Stimulated activated naive CD8-positive, alpha-beta T cell treated with anti-CD3 and anti-CD28 coated beads, Interleukin-15, Interleukin-2, amounts not matched to agents 100 ng/mL and 50 ng/mL, for 24 hours (primary cell): ENCODE results near the gene ABHD15.

Experiments
- H3K27ac Mint-ChIP-seq: one replicate; pipeline ENCODE4 v1.8.0; 2021; ENCODE audit warnings: mild to moderate bottlenecking, mixed read lengths
- H3K27me3 Mint-ChIP-seq: one replicate; pipeline ENCODE4 v1.8.0; 2021; ENCODE audit warnings: mixed read lengths
- H3K36me3 Mint-ChIP-seq: one replicate; pipeline ENCODE4 v1.8.0; 2021; ENCODE audit warnings: low read depth, mixed read lengths
- H3K4me1 Mint-ChIP-seq: one replicate; pipeline ENCODE4 v1.8.0; 2021; ENCODE audit warnings: low read depth, mixed read lengths
- H3K4me3 Mint-ChIP-seq: one replicate; pipeline ENCODE4 v1.8.0; 2021; ENCODE audit warnings: mild to moderate bottlenecking, mixed read lengths
- H3K9me3 Mint-ChIP-seq: one replicate; pipeline ENCODE4 v1.8.0; 2021; ENCODE audit warnings: mixed read lengths

The ABHD15 gene

DNA sequence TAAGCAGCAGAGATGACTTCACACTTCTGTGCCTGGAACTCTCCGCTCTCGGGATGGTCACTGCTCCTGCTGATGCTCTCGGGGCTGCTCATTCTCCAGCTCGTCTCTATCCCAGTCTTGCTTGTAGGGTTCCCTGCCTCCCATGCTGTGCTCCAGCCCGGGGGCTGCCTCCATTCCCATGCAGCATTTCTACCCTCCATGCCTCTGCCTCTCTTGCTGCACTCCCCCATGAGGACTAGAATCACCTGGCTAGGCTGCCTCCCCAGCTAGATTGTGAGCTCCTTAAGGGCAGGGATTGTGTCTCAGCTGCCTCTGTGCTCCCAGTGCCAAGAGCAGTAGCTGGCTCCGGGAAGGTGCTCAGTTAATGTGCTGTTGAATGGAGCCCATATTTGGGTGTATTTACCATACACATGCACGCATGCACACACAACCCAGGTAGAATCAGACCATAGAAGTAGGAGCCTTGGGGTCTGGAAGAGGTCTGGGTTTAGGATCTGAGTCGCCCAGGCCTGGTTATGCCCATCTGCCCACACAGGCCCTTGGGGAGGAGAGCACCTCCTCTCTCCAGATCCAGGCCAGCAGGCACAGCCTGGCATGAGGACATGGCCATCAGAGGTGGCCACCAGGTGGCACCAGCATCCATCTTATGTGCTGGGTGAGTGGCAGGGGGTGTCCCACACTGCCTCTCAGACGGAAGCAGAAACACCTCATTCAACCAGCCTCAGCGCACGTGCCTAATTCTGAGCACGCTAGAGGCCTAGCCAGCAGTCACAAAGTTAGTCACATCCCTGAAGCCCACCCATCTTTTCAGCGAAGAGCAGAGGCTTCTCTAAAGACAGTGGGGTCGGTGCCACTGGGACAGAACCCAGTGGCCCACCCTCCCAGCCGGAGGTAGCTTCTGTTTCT lies 13.3 kb upstream of the ABHD15 start:
- Mint-ChIP-seq H3K27ac (peak overlapping the region; percentile 81), H3K4me1 (peaks cover 23% of the 10 kb centered on the region), H3K4me3 (no peak overlapping the region), H3K9me3 (no peaks in the 10 kb centered on the region), H3K27me3 (no peaks in the 10 kb centered on the region), H3K36me3 (peaks cover 45% of the 10 kb centered on the region)

DNA sequence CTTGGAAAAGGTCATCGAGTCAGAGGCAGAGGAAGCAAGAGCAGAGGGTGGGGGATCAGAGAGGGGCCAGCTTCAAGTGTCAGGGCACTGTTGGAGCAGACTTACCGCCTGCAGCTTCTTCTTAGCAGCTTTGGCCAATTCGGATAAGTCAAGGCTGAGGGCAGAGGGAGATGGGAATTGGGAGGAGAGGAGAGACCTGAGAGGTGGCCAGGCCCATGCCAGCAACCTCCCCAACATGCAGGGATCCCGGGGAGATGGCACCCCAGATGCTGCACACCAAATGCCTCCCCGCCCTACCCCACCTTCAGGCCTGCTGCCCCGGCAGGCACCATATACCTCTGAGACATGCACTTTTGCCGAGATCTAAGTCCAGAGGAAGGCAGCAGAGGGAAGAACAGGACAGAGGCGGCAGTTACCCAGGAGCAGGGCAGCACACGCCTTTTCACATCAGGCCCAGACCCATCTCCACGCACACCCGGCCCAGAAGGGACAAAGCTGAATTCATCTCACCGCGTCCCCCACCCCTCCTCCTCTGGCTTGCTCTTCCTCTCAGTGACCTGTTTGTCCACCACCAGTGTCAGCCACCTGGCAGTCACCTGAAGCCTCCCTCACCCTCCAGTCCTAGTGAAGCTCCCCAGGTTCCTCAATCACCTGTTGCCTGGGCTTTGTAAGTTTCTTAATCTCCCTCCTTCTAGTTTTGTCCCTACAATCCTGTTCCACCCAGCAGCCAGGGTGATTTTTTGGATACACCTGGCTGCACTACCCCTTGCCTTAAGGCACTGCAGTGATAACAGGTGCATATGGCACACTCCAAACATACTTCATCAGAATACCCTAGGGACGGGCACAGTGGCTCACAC lies 12.0 kb upstream of the ABHD15 start:
- peaks cover 16% of the 10 kb centered on the region for H3K4me1 Mint-ChIP-seq
- no peaks in the 10 kb centered on the region for H3K9me3 Mint-ChIP-seq
- H3K4me3 Mint-ChIP-seq, result no peak overlapping the region
- peaks cover 50% of the 10 kb centered on the region for H3K36me3 Mint-ChIP-seq
- peak overlapping the region; percentile 46 for H3K27ac Mint-ChIP-seq
- H3K27me3 Mint-ChIP-seq, result no peaks in the 10 kb centered on the region

DNA sequence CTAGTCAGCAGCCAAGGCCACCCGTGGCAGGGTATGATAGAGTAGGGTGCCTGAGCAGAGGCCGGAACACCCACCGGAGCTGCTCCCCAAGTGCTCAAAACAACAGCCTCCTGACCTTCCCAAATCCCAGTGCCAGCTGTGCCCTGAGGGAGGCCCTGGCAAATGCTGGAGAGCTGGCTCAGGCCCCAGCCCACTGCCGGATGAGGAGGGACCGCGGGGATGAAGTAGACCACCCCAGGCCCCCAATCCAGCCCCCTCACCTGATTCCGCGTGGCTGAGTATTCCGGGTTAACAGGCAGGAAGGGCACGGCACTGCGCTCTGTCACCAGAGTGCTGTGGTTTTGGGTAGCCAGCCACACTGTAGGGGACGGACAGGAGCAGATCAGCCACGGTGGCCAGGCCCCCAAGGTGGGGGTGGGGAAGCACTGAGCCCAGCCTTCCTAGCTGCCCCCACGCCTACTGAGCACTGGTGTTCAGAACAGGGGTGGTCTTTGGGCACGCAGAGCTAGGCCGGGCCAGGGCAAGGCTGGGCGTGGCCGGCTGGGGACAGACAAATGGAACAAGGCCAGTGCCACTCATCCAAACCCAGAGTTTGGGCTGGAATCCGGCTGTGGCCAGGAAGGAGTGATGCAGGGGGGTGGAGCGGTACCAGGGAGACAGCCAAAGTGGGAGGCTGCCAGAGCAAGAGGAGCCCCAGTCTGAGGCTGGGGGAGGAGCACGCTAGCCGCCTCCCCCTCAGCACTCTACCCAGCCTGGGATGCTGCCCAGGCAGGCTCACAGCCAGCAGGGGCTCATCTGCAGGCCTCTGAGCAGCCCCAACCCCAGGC lies 10.8 kb upstream of the ABHD15 start:
- Mint-ChIP-seq H3K27ac (peak overlapping the region; percentile 52), H3K36me3 (peaks cover 48% of the 10 kb centered on the region)

DNA sequence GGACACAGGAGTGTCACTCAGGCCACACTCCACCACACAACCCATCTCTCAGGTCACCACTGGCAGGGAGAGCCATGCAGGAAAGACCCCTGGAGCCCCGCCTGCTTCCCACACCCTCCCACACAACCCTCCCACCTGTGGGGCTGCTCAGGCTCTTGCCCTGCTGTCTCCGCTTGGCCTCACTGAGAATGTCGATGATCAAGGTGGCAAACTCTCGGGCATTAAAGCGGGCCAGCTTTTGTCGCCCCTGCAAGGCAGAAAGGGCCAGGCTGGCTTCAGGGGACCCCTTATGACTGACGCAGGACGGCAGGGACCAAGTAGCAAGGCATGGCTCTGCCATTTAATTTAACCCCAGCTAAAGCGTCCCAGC lies 10.1 kb upstream of the ABHD15 start:
- peaks cover 42% of the 10 kb centered on the region for H3K36me3 Mint-ChIP-seq
- H3K27ac Mint-ChIP-seq, result no peak overlapping the region
- no peaks in the 10 kb centered on the region for H3K9me3 Mint-ChIP-seq

More for the DNA sequence above, 10.8 kb upstream of the ABHD15 start:
- no peaks in the 10 kb centered on the region for H3K9me3 Mint-ChIP-seq
- no peaks in the 10 kb centered on the region for H3K27me3 Mint-ChIP-seq
- no peak overlapping the region for H3K4me3 Mint-ChIP-seq
- H3K4me1 Mint-ChIP-seq, result peaks cover 25% of the 10 kb centered on the region

DNA sequence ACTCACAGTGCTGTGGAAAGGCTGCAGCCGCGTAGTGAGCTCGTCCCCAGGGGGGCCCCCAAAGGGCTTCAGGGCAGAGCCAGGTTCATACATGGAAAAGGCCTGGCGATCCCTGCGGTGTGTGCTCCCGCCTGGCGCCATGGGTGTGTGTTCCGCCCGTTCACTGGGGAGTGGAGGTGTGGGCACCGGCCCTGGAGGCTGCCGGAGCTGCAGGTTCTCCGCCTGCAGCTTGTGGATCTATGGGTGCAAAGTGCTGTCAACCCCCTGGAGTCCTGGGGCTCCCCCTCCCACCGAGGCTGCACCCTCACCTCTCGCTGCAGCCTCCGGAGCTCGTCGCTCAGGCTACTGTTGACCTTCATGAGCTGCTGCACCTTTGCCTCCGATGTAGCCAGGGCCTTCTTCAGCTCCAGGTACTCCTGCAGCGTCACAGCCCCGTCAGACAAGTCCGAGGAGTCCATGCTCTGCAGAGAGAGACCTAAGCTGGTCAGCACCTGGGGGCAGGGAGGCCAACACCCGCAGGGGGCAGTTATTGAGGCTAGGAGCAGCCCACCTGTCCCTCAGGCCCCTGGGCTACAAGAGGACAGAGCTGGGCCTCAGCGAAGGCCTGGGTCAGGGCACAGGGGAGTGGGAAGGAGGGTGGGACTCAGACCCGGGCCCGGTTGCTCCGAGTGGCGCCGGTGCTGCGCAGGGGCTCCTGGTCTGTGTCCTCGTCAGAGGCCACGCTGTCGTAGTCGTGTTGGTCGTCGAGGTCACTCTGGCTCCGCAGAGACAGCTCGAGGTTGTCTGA lies 9.6 kb upstream of the ABHD15 start:
- H3K36me3 Mint-ChIP-seq, result peaks cover 41% of the 10 kb centered on the region
- H3K4me1 Mint-ChIP-seq, result peaks cover 21% of the 10 kb centered on the region
- no peaks in the 10 kb centered on the region for H3K27me3 Mint-ChIP-seq
- no peak overlapping the region for H3K4me3 Mint-ChIP-seq
- no peaks in the 10 kb centered on the region for H3K9me3 Mint-ChIP-seq
- no peak overlapping the region for H3K27ac Mint-ChIP-seq

More for the DNA sequence above, 10.1 kb upstream of the ABHD15 start:
- Mint-ChIP-seq H3K4me3 (no peak overlapping the region), H3K4me1 (peaks cover 21% of the 10 kb centered on the region), H3K27me3 (no peaks in the 10 kb centered on the region)

DNA sequence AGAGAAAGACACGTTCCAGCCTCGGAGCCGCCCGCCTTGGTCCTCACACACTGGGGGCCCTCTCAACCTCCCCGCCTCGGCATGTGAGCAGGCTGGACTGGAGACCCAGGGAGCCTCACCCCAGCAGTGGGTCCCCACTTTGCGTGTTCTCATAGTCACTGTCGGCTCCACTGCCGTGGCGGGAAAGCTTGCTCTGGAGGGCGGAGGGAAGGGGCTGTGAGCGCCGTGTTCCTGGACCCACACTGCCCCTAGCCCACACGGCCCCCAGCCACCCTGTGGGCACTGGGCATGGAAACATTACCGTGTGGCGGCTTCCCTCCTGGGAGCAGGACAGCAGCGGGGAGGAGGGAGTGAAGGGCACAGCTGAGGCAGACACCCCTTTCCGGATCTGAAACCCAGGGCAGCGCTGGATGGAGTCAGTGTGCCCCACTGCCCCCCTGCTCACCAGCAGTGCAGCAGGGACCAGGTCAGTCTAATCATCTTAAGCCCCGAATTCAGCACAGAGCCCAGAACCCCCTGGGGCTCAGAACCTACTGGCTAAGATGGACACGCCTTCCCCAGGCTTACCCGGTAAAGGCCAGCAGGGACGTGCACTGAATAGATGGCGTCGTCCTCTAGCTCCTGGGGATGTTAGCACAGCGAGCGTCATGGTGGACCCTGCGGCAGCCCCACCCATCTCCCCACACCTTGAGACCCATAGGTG lies 8.8 kb upstream of the ABHD15 start:
- H3K9me3 Mint-ChIP-seq, result no peaks in the 10 kb centered on the region
- H3K27ac Mint-ChIP-seq, result no peak overlapping the region
- H3K4me3 Mint-ChIP-seq, result no peak overlapping the region
- no peaks in the 10 kb centered on the region for H3K27me3 Mint-ChIP-seq
- peaks cover 20% of the 10 kb centered on the region for H3K4me1 Mint-ChIP-seq
- H3K36me3 Mint-ChIP-seq, result peaks cover 35% of the 10 kb centered on the region

DNA sequence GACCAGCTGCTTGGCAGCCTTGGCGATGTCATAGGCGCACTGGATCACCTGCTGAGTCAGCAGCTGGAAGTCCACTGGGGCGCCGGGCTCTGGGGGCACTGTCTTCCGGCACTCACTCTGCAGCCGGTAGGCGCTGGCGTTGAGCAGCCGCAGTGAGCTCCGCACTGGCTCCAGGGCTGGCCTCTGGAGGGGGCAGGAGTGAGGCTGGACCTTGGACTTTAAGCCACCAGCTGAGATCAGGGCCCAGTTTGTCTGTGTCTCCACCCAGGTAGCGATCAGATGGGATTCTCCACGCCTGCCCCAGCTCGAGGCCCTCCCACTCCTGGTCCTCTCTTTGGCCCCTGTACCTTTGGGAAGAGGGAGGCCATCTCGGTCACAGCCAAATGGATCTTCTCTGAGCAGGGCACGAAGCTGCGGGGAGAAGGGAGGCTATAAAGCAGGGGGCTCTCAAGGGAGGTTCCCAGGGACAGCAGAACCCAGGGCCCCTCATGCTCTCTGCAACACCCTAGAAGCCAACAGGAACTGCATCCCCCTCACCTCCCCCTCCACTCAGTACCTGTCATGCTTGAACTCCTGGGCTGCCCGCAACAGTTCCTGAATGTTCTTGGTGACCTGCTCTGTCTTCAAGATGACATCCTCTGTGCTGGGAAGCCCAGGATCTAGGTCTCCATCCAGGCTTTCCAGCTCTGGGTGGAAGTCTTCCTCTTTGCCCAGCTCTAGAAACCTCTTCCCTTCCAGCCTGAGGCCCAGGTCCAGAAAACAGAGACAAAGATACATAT lies 8.1 kb upstream of the ABHD15 start:
- Mint-ChIP-seq H3K27me3 (no peaks in the 10 kb centered on the region), H3K36me3 (peaks cover 28% of the 10 kb centered on the region), H3K4me3 (no peak overlapping the region), H3K4me1 (peaks cover 14% of the 10 kb centered on the region), H3K27ac (no peak overlapping the region), H3K9me3 (no peaks in the 10 kb centered on the region)

DNA sequence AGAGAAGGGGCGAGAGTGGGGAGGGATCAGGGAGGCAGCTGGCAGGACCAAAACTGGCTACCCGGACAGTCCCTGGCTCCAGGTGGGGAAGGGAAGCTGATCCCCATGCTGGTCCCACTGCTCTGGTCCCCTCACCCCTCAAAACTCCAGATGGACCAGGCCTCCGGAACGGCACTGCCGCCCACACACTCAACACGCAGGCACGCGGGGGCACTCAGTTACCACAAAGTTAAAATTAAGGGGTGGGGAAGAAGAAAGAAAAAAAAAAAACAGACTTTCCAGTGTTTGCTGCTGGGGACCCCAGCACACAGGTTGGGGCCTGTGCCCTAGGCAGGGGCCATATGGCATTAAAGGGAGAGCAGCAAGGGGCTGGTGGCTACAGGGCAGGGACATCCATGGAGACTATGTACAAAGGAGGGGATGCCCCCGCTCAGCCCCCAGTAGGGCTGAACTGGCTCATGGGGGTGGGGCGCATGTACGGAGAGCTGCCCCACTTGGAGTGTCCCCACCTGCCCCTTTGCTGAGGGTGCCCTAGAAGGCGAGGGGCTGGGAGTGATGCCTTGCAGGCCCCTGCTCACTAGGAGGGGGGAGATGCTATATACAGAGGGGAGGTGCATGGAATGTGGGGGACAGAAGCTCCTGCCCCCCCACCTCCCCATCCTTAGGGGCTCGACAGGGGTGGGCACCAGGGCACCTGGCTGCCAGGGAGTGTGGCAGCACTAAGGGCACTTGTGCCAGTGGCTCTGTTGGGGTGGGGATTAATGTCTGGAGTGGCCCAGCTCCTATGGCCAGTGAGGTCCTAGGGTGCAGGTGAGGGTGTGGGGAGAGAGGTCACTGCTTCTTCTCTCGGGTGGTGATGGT lies 7.3 kb upstream of the ABHD15 start:
- no peaks in the 10 kb centered on the region for H3K27me3 Mint-ChIP-seq
- peaks cover 18% of the 10 kb centered on the region for H3K4me1 Mint-ChIP-seq
- no peak overlapping the region for H3K4me3 Mint-ChIP-seq
- H3K27ac Mint-ChIP-seq, result no peak overlapping the region
- H3K9me3 Mint-ChIP-seq, result no peaks in the 10 kb centered on the region
- H3K36me3 Mint-ChIP-seq, result peaks cover 24% of the 10 kb centered on the region

DNA sequence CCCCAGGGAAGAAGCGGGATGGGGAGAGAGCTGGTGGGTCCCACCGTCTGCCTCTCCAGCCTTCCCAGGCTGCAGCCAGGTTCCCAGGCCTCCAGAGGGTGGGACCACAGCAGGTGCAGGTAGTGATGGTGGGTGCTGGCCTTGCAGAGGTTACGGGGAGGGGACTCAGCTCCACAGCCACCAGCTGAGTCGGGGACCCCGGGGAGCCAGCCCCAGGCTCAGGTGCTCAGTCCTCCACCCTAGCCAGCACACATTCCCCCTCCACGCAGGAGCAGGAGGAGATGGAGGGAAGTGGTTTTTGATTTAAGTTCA lies 6.7 kb upstream of the ABHD15 start:
- Mint-ChIP-seq H3K36me3 (peaks cover 22% of the 10 kb centered on the region), H3K27me3 (no peaks in the 10 kb centered on the region), H3K4me3 (no peak overlapping the region), H3K4me1 (peaks cover 21% of the 10 kb centered on the region), H3K9me3 (no peaks in the 10 kb centered on the region), H3K27ac (no peak overlapping the region)

DNA sequence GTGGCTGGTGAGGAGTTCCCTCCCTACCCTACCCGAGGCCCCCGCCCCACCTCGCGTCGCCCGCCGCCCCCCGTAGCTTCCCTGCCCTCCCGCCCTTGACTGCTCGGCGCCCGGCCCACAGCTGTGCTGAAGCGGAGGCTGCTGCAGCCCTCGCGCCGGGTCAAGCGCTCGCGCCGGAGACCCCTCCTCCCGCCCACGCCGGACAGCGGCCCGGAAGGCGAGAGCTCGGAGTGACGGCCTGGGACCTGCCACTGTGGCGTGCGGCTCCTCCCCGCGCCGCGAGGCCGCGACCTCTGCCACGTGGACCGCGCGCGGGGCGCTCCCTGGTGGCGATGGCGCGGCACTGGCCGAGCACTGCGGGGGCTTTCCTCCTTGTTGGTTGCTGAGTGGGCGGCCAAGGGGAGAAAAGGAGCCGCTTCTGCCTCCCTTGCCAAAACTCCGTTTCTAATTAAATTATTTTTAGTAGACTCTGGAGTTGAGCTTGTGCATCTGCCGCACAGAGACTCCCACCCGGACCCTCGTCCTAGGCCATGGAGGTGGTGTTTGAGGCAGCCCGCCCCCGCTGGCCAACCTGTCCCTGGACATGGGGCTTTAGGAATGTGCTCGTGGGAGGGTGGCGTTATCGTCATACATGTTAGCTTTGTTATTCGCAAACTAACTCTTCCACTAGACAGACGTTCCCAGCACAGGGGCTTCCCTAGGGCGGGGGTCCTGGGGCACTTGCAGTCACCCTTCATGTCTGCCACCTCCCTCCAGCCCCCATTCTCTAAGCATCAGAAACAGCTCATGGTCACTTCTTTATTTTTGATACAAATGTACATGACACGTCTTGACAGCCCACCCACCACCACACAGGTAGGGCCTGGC lies 6.1 kb upstream of the ABHD15 start:
- H3K9me3 Mint-ChIP-seq, result no peaks in the 10 kb centered on the region
- H3K27me3 Mint-ChIP-seq, result no peaks in the 10 kb centered on the region
- H3K36me3 Mint-ChIP-seq, result peaks cover 18% of the 10 kb centered on the region
- H3K27ac Mint-ChIP-seq, result no peak overlapping the region
- peaks cover 21% of the 10 kb centered on the region for H3K4me1 Mint-ChIP-seq
- H3K4me3 Mint-ChIP-seq, result no peak overlapping the region

DNA sequence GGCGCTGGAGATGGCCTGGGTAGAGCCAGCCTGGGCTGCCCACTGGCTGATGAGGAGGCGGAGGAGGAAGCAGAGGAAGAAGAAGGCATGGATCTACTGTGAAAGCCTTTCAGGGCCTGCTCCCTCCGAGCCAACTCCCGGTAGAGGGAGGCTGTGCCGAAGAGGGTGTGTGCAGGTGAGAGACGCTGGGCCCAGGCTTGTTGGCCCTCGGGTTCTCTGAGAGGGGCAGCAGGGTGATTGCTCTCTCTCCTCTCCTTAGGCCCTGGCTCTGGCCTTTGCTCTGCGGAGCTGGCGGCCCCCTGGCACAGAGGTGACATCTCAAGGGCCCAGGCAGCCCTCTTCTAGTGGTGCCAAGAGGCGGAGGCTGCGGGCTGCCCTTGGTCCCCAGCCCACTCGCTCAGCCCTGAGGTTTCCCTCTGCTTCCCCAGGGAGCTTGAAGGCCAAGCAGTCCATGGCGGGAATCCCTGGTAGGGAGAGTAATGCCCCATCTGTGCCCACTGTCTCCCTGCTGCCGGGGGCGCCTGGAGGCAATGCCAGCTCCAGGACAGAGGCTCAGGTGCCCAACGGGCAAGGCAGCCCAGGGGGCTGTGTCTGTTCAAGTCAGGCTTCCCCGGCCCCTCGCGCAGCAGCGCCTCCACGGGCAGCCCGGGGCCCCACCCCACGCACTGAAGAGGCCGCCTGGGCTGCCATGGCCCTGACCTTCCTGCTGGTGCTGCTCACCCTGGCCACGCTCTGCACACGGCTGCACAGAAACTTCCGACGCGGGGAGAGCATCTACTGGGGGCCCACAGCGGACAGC lies 5.2 kb upstream of the ABHD15 start:
- peaks cover 21% of the 10 kb centered on the region for H3K4me1 Mint-ChIP-seq
- H3K27me3 Mint-ChIP-seq, result no peaks in the 10 kb centered on the region
- H3K36me3 Mint-ChIP-seq, result peaks cover 18% of the 10 kb centered on the region
- no peak overlapping the region for H3K4me3 Mint-ChIP-seq
- H3K9me3 Mint-ChIP-seq, result no peaks in the 10 kb centered on the region
- H3K27ac Mint-ChIP-seq, result no peak overlapping the region
